Keratinocyte (primary cell): ENCODE data around the gene ARHGEF28. TPM values are rescaled to one million over a fixed set of nuclear protein-coding genes. Genes with fewer than 3 reads are reported as not detected.
A peak's percentile ranks its signal among the peaks of the same experiment; 100 is the strongest.

Source experiments
- DNase-seq: peaks from one replicate; pipeline ENCODE4 v3.0.0-alpha.2; 2011; ENCODE audit warnings: low read depth, missing footprints, low spot score
- FAIRE-seq: peaks from 2 replicates; lab custom pipeline; 2011; peaks lifted over from hg19 to GRCh38; lab: Jason Lieb, UNC
- H2AFZ ChIP-seq: 2 replicates; pipeline ENCODE4 v1.6.0; 2012; ENCODE audit warnings: low read length, control low read depth, inconsistent platforms; ENCODE audit not compliant: control insufficient read depth
- H3K27ac ChIP-seq: 2 replicates; pipeline ENCODE4 v1.5.1; 2011; ENCODE audit warnings: low read length; ENCODE audit not compliant: control insufficient read depth, insufficient read depth
- H3K27me3 ChIP-seq: 3 replicates; pipeline ENCODE4 v1.6.0; 2011; ENCODE audit warnings: low read length; ENCODE audit not compliant: control insufficient read depth, insufficient read depth; ENCODE audit errors: extremely low read depth
- H3K36me3 ChIP-seq, 2 experiments: 2 replicates in 1 of 2; 3 replicates in 1 of 2; pipeline ENCODE4 v1.5.1; 2011; ENCODE audit warnings: low read length in 2 of 2, mild to moderate bottlenecking in 1 of 2; ENCODE audit not compliant: control insufficient read depth in 2 of 2, insufficient read depth in 2 of 2; ENCODE audit errors: extremely low read depth in 1 of 2
- H3K4me1 ChIP-seq: 3 replicates; pipeline ENCODE4 v1.5.1; 2011; ENCODE audit warnings: low read length; ENCODE audit not compliant: control insufficient read depth, insufficient read depth; ENCODE audit errors: extremely low read depth
- H3K4me2 ChIP-seq: 3 replicates; pipeline ENCODE4 v1.6.0; 2011; ENCODE audit warnings: low read depth, low read length; ENCODE audit not compliant: control insufficient read depth, insufficient read depth; ENCODE audit errors: extremely low read depth
- H3K4me3 ChIP-seq, 3 experiments: fragments of 200-600 bp in 1 of 3; sonication (generic) in 1 of 3; 2 replicates in 2 of 3; 3 replicates in 1 of 3; pipeline ENCODE4 v1.5.1; 2011 to 2016; ENCODE audit warnings: low read length in 3 of 3, mild to moderate bottlenecking in 3 of 3, control low read depth in 2 of 3, inconsistent platforms in 1 of 3, low read depth in 1 of 3, mixed read lengths in 1 of 3, mixed run types in 1 of 3, moderate library complexity in 1 of 3; ENCODE audit not compliant: control insufficient read depth in 2 of 3, insufficient read depth in 2 of 3; ENCODE audit errors: extremely low read depth in 1 of 3
- H3K79me2 ChIP-seq: 2 replicates; pipeline ENCODE4 v1.6.0; 2012; ENCODE audit warnings: low read length; ENCODE audit not compliant: control insufficient read depth, insufficient read depth
- H3K9ac ChIP-seq: 3 replicates; pipeline ENCODE4 v1.6.0; 2011; ENCODE audit warnings: low read length; ENCODE audit not compliant: control insufficient read depth, insufficient read depth; ENCODE audit errors: extremely low read depth
- H3K9me1 ChIP-seq: 3 replicates; pipeline ENCODE4 v1.6.0; 2011; ENCODE audit warnings: low read length; ENCODE audit not compliant: control insufficient read depth, insufficient read depth; ENCODE audit errors: extremely low read depth
- H3K9me3 ChIP-seq: 2 replicates; pipeline ENCODE4 v1.5.1; 2012; ENCODE audit warnings: low read depth, low read length; ENCODE audit not compliant: control insufficient read depth
- H4K20me1 ChIP-seq: 3 replicates; pipeline ENCODE4 v1.6.0; 2011; ENCODE audit warnings: low read length; ENCODE audit not compliant: control insufficient read depth, insufficient read depth; ENCODE audit errors: extremely low read depth
- CTCF ChIP-seq, 3 experiments: IDR thresholded peaks in 1 of 3; conservative IDR thresholded peaks in 1 of 3; optimal IDR thresholded peaks in 1 of 3; 2 replicates in 2 of 3; 3 replicates in 1 of 3; pipeline versions ENCODE3 to v1.5.1; 2011; ENCODE audit warnings: low read length in 3 of 3, mild to moderate bottlenecking in 3 of 3, moderate library complexity in 2 of 3, control low read depth in 1 of 3, inconsistent platforms in 1 of 3; ENCODE audit not compliant: insufficient read depth in 2 of 3; ENCODE audit errors: extremely low read depth in 1 of 3
- EZH2 ChIP-seq: IDR thresholded peaks from one replicate; pipeline ENCODE4 v1.6.1; 2012; ENCODE audit warnings: inconsistent platforms, mild to moderate bottlenecking, low read length, moderate library complexity
- dilution Hi-C: fragments of 300-500 bp; cut with MboI; formaldehyde crosslinking; loops from one replicate; pipeline ENCODE4 v1.7.0; 2020; ENCODE audit warnings: low sequenced_read_pairs; ENCODE audit not compliant: extremely low pct_ligation_motif_present
- polyA plus RNA-seq, 5 experiments: library from polyadenylated mRNA; depleted of rRNA in 3 of 5; stranded (reverse) in 3 of 5; stranded (forward) in 1 of 5; unstranded in 1 of 5; fragments of >200 nt; gene quantifications; 1 replicate in 1 of 5; 2 replicates in 3 of 5; 3 replicates in 1 of 5; pipeline versions ENCODE4 v1.2.1 to v1.2.3, GENCODE V29; 2011 to 2012; ENCODE audit warnings: missing spikeins in 2 of 5, low read depth in 1 of 5, low replicate concordance in 1 of 5

Gene ARHGEF28
- polyA plus RNA-seq, 1 donor (not counting 4 experiments of a cell fraction or from before 2014, with no cell fraction given), result 31.6 TPM

- Histone ChIP-seq H3K4me3 (no peak overlapping the region), H3K4me1 (peaks cover 11% of the 10 kb centered on the region), H3K36me3 (peaks cover 14 to 40% of the 10 kb centered on the region in 2 experiments), H3K9ac (no peak overlapping the region), H3K4me2 (no peak overlapping the region), H3K27ac (no peak overlapping the region), H3K9me1 (no peaks in the 10 kb centered on the region), H3K9me3 (no peaks in the 10 kb centered on the region), H3K27me3 (no peaks in the 10 kb centered on the region), H2AFZ (no peak overlapping the region), H4K20me1 (no peaks in the 10 kb centered on the region), H3K79me2 (no peaks in the 10 kb centered on the region)
- DNase-seq (no peak), FAIRE-seq (peak; percentile 82)
- peak; percentile 45 to 52 (median 51) for TF ChIP-seq CTCF (optimal IDR thresholded peaks at IDR 0.05 in 1 of 3, IDR thresholded peaks at IDR 0.05 in 1 of 3, conservative IDR thresholded peaks at IDR 0.05 in 1 of 3; ENCODE audit: extremely low read depth in 1 of 3, insufficient read depth in 2 of 3, low read length in 3 of 3)
- TF ChIP-seq EZH2, result no peak
- dilution Hi-C loops, result no loop called here
Measured at GRCh38 chr5:73902327-73903051, 276.5 kb downstream of the ARHGEF28 start.

GRCh38 chr5:73903169-73903568 lies 277.2 kb downstream of the ARHGEF28 start:
- Histone ChIP-seq H3K79me2 (no peaks in the 10 kb centered on the region), H2AFZ (no peak overlapping the region), H3K9ac (no peak overlapping the region), H3K27ac (no peak overlapping the region), H3K9me3 (no peaks in the 10 kb centered on the region), H3K4me2 (no peak overlapping the region), H3K27me3 (no peaks in the 10 kb centered on the region), H3K9me1 (no peaks in the 10 kb centered on the region), H3K36me3 (peaks cover 13 to 36% of the 10 kb centered on the region in 2 experiments), H3K4me1 (peaks cover 11% of the 10 kb centered on the region), H3K4me3 (no peak overlapping the region), H4K20me1 (no peaks in the 10 kb centered on the region)
- no peak for TF ChIP-seq CTCF (optimal IDR thresholded peaks at IDR 0.05 in 1 of 3, IDR thresholded peaks at IDR 0.05 in 1 of 3, conservative IDR thresholded peaks at IDR 0.05 in 1 of 3; ENCODE audit: extremely low read depth in 1 of 3, insufficient read depth in 2 of 3, low read length in 3 of 3)
- no peak for TF ChIP-seq EZH2
- dilution Hi-C loops, result no loop called here
- DNase-seq (no peak), FAIRE-seq (peak; percentile 17)
